ENCODE results near the gene IREB2.

GRCh38 chr15:78425643-78426042 lies 12.4 kb upstream of the IREB2 start:
- TF ChIP-seq POLR2A (IDR thresholded peaks at IDR 0.05; ENCODE audit: insufficient read depth in 1 of 2, low read depth in 2 of 2, low read length in 2 of 2) (no peak), ZNF317 (CRISPR knock-in tag; IDR thresholded peaks at IDR 0.05) (no peak), GABPA (IDR thresholded peaks at IDR 0.05; ENCODE audit: low read depth, low read length) (no peak), GABPA (CRISPR knock-in tag; IDR thresholded peaks at IDR 0.05; ENCODE audit: low read depth) (no peak), ZNF572 (CRISPR knock-in tag; IDR thresholded peaks at IDR 0.05) (no peak), NFYB (CRISPR knock-in tag; IDR thresholded peaks at IDR 0.05) (no peak), JDP2 (CRISPR knock-in tag; IDR thresholded peaks at IDR 0.05; ENCODE audit: borderline replicate concordance) (no peak), FIP1L1 (IDR thresholded peaks at IDR 0.05; ENCODE audit: borderline replicate concordance, insufficient read depth, low read depth, low read length) (no peak), CREM (IDR thresholded peaks at IDR 0.05) (no peak), CREM (CRISPR knock-in tag; IDR thresholded peaks at IDR 0.05) (no peak)
- TF ChIP-seq, protein P1, sequence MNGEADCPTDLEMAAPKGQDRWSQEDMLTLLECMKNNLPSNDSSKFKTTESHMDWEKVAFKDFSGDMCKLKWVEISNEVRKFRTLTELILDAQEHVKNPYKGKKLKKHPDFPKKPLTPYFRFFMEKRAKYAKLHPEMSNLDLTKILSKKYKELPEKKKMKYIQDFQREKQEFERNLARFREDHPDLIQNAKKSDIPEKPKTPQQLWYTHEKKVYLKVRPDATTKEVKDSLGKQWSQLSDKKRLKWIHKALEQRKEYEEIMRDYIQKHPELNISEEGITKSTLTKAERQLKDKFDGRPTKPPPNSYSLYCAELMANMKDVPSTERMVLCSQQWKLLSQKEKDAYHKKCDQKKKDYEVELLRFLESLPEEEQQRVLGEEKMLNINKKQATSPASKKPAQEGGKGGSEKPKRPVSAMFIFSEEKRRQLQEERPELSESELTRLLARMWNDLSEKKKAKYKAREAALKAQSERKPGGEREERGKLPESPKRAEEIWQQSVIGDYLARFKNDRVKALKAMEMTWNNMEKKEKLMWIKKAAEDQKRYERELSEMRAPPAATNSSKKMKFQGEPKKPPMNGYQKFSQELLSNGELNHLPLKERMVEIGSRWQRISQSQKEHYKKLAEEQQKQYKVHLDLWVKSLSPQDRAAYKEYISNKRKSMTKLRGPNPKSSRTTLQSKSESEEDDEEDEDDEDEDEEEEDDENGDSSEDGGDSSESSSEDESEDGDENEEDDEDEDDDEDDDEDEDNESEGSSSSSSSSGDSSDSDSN (CRISPR knock-in tag; IDR thresholded peaks at IDR 0.05), result no peak
- TF ChIP-seq, protein P2, sequence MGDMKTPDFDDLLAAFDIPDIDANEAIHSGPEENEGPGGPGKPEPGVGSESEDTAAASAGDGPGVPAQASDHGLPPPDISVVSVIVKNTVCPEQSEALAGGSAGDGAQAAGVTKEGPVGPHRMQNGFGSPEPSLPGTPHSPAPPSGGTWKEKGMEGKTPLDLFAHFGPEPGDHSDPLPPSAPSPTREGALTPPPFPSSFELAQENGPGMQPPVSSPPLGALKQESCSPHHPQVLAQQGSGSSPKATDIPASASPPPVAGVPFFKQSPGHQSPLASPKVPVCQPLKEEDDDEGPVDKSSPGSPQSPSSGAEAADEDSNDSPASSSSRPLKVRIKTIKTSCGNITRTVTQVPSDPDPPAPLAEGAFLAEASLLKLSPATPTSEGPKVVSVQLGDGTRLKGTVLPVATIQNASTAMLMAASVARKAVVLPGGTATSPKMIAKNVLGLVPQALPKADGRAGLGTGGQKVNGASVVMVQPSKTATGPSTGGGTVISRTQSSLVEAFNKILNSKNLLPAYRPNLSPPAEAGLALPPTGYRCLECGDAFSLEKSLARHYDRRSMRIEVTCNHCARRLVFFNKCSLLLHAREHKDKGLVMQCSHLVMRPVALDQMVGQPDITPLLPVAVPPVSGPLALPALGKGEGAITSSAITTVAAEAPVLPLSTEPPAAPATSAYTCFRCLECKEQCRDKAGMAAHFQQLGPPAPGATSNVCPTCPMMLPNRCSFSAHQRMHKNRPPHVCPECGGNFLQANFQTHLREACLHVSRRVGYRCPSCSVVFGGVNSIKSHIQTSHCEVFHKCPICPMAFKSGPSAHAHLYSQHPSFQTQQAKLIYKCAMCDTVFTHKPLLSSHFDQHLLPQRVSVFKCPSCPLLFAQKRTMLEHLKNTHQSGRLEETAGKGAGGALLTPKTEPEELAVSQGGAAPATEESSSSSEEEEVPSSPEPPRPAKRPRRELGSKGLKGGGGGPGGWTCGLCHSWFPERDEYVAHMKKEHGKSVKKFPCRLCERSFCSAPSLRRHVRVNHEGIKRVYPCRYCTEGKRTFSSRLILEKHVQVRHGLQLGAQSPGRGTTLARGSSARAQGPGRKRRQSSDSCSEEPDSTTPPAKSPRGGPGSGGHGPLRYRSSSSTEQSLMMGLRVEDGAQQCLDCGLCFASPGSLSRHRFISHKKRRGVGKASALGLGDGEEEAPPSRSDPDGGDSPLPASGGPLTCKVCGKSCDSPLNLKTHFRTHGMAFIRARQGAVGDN (CRISPR knock-in tag; IDR thresholded peaks at IDR 0.05), result no peak
- TF ChIP-seq, protein P3, sequence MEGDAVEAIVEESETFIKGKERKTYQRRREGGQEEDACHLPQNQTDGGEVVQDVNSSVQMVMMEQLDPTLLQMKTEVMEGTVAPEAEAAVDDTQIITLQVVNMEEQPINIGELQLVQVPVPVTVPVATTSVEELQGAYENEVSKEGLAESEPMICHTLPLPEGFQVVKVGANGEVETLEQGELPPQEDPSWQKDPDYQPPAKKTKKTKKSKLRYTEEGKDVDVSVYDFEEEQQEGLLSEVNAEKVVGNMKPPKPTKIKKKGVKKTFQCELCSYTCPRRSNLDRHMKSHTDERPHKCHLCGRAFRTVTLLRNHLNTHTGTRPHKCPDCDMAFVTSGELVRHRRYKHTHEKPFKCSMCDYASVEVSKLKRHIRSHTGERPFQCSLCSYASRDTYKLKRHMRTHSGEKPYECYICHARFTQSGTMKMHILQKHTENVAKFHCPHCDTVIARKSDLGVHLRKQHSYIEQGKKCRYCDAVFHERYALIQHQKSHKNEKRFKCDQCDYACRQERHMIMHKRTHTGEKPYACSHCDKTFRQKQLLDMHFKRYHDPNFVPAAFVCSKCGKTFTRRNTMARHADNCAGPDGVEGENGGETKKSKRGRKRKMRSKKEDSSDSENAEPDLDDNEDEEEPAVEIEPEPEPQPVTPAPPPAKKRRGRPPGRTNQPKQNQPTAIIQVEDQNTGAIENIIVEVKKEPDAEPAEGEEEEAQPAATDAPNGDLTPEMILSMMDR (CRISPR knock-in tag; IDR thresholded peaks at IDR 0.05), result no peak

All from HepG2 (cell line).